B cell (primary cell): ENCODE results near the gene KIAA1217. TPM values are rescaled to one million over a fixed set of nuclear protein-coding genes. Genes with fewer than 3 reads are reported as not detected.

Experiments used
- ATAC-seq: fragments of 200-7000 bp; cut with Tn5 transposase; one replicate; pipeline ENCODE4 v1.10.0; 2021; ENCODE audit warnings: low read depth, mild to moderate bottlenecking, moderate number of reproducible peaks, moderate library complexity
- CTCF ChIA-PET: fragments of 350-600 bp; sonication (Branson Sonifier 250); formaldehyde crosslinking; loops from one replicate; lab custom pipeline; 2021; ENCODE audit warnings: antibody characterized with exemption, inconsistent platforms; lab: Charles Lee
- POLR2A ChIA-PET: fragments of 350-600 bp; sonication (Branson Sonifier 250); formaldehyde crosslinking; loops from one replicate; lab custom pipeline; 2021; ENCODE audit warnings: antibody characterized with exemption; lab: Charles Lee
- DNase-seq: peaks from one replicate; pipeline ENCODE4 v3.0.0; 2013
- H2AFZ ChIP-seq: 2 replicates; pipeline ENCODE4 v1.6.1; 2012; ENCODE audit warnings: mild to moderate bottlenecking, low read depth, low read length; ENCODE audit not compliant: insufficient read depth, poor library complexity, severe bottlenecking
- H3K27ac ChIP-seq, 2 donors: 1 replicate in 1 of 2; 2 replicates in 1 of 2; pipeline ENCODE4 v1.5.1; 2012 to 2013; ENCODE audit warnings: low read length in 2 of 2, mild to moderate bottlenecking in 2 of 2, moderate library complexity in 1 of 2
- H3K27me3 ChIP-seq, 4 experiments: fragments of 200-600 bp in 1 of 4; sonication (generic) in 1 of 4; replicated peaks in 1 of 4; 1 replicate in 2 of 4; 2 replicates in 2 of 4; pipeline versions ENCODE4 v1.6.1 to v1.7.0; 2013 to 2016; ENCODE audit warnings: low read length in 3 of 4, mild to moderate bottlenecking in 2 of 4, mixed read lengths in 1 of 4, moderate library complexity in 1 of 4; ENCODE audit not compliant: insufficient read depth in 4 of 4, control insufficient read depth in 3 of 4; ENCODE audit errors: control extremely low read depth in 1 of 4
- H3K36me3 ChIP-seq, 2 experiments: replicated peaks in 1 of 2; 1 replicate in 1 of 2; 2 replicates in 1 of 2; pipeline versions ENCODE4 v1.6.1 to v1.7.1; 2013; ENCODE audit warnings: low read length in 1 of 2; ENCODE audit not compliant: insufficient read depth in 2 of 2, control insufficient read depth in 1 of 2; ENCODE audit errors: control extremely low read depth in 1 of 2, extremely low read depth in 1 of 2
- H3K4me1 ChIP-seq, 2 donors: fragments of 200-600 bp in 1 of 2; sonication (generic) in 1 of 2; 1 replicate in 1 of 2; 2 replicates in 1 of 2; pipeline versions ENCODE4 v1.5.1 to v1.6.1; 2013 to 2017; ENCODE audit warnings: low read length in 2 of 2; ENCODE audit not compliant: control insufficient read depth in 2 of 2, insufficient read depth in 2 of 2
- H3K4me2 ChIP-seq: replicated peaks from 2 replicates; pipeline ENCODE3; 2012; ENCODE audit warnings: mild to moderate bottlenecking, low read depth, low read length; ENCODE audit not compliant: poor library complexity, severe bottlenecking
- H3K4me3 ChIP-seq, 5 experiments: fragments of 200-600 bp in 1 of 5; sonication (generic) in 1 of 5; 1 replicate in 3 of 5; 2 replicates in 2 of 5; pipeline versions ENCODE4 v1.5.1 to v1.7.0; 2011 to 2016; ENCODE audit warnings: low read length in 4 of 5, mild to moderate bottlenecking in 4 of 5, low read depth in 2 of 5, control low read depth in 1 of 5, moderate library complexity in 1 of 5; ENCODE audit not compliant: insufficient read depth in 1 of 5; ENCODE audit errors: control extremely low read depth in 1 of 5, extremely low read depth in 1 of 5
- H3K79me2 ChIP-seq: fragments of 200-600 bp; sonication (generic); one replicate; pipeline ENCODE4 v1.6.0; 2016; ENCODE audit warnings: low read length; ENCODE audit not compliant: control insufficient read depth, insufficient read depth
- H3K9ac ChIP-seq: fragments of 200-600 bp; sonication (generic); 2 replicates; pipeline ENCODE4 v1.6.1; 2017; ENCODE audit warnings: mild to moderate bottlenecking, low read length, moderate library complexity
- H3K9me3 ChIP-seq, 3 donors: one replicate each; pipeline versions ENCODE4 v1.6.1 to v1.7.1; 2013; ENCODE audit warnings: low read length in 2 of 3; ENCODE audit not compliant: control insufficient read depth in 2 of 3, insufficient read depth in 1 of 3; ENCODE audit errors: control extremely low read depth in 1 of 3
- H4K20me1 ChIP-seq: 2 replicates; pipeline ENCODE4 v1.6.0; 2012; ENCODE audit warnings: mild to moderate bottlenecking, low read length; ENCODE audit not compliant: insufficient read depth, control insufficient read depth, poor library complexity, severe bottlenecking
- H3K27ac Mint-ChIP-seq: one replicate; pipeline ENCODE4 v1.8.0; 2021; ENCODE audit warnings: mixed read lengths
- H3K27me3 Mint-ChIP-seq: one replicate; pipeline ENCODE4 v1.8.0; 2021; ENCODE audit warnings: mixed read lengths
- H3K4me1 Mint-ChIP-seq: one replicate; pipeline ENCODE4 v1.8.0; 2021; ENCODE audit warnings: mixed read lengths
- H3K4me3 Mint-ChIP-seq: one replicate; pipeline ENCODE4 v1.8.0; 2021; ENCODE audit warnings: mixed read lengths
- H3K9me3 Mint-ChIP-seq: one replicate; pipeline ENCODE4 v1.8.0; 2022; ENCODE audit warnings: mixed read lengths; ENCODE audit not compliant: insufficient read depth
- EZH2 ChIP-seq: IDR thresholded peaks from 2 replicates; pipeline ENCODE4 v1.6.1; 2012; ENCODE audit warnings: borderline replicate concordance, low read depth, mild to moderate bottlenecking, moderate library complexity, low read length; ENCODE audit not compliant: insufficient read depth, poor library complexity, severe bottlenecking
- WGBS: methylation state at CpG from one replicate; pipeline ENCODE4 v1.1.5; 2013; ENCODE audit warnings: missing lambda C conversion rate; ENCODE audit not compliant: insufficient coverage; 5-methylcytosine and 5-hydroxymethylcytosine counted together
- intact Hi-C: fragments of 100-400 bp; cut with micrococcal nuclease; formaldehyde crosslinking; loops from one replicate; pipeline ENCODE4 v1.10.0; 2022
- polyA plus RNA-seq: library from polyadenylated mRNA; depleted of rRNA; stranded (reverse); fragments of >200 nt; gene quantifications from 2 replicates; pipeline ENCODE4 v1.2.3, GENCODE V29; 2012
- total RNA-seq, 2 donors: library from RNA; stranded (reverse); fragments of 120-200 nt in 1 of 2; gene quantifications; 1 replicate in 1 of 2; 2 replicates in 1 of 2; pipeline versions ENCODE4 v1.2.3 to v1.2.4, GENCODE V29; 2013 to 2022
- TF ChIP-seq, protein P1 (sequence below): fragments of 200-600 bp; IDR thresholded peaks from one replicate; pipeline ENCODE4 v1.8.0; 2022; ENCODE audit warnings: antibody characterized with exemption, mild to moderate bottlenecking

KIAA1217 gene
- total and polyA plus RNA-seq, 2 donors (not counting 1 experiment from before 2014, with no cell fraction given) = 0.67 TPM; not detected in 1

DNA sequence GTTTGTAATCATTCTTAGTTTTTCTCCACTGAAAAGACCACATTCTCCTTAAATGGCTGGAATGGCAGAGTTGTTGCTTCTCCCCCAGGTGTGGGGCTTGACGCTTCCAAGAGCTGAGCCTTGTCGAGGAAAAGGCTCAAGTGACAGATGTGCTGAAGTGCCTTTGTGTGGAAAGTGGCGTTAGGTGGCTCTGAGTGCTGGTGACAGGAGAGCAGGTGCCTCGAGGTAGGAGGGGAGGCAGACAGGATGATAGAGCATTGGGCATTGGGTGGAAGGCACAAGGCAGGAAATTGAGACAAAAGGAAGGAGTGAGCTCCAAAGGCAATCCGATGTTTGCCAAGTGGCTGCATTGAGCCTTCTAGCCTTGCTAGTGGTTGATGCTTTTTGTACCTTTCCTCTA is 6.7 kb downstream of the KIAA1217 start:
- H3K4me2 ChIP-seq = no peak overlapping the region
- no peaks in the 10 kb centered on the region for H3K36me3 ChIP-seq
- Mint-ChIP-seq H3K27me3 (peaks cover 7% of the 10 kb centered on the region), H3K4me1 (no peaks in the 10 kb centered on the region), H3K27ac (no peak overlapping the region), H3K9me3 (no peaks in the 10 kb centered on the region), H3K4me3 (no peak overlapping the region)
- intact Hi-C loops = no loop called here
- no peak for TF ChIP-seq EZH2
- TF ChIP-seq, protein P1, sequence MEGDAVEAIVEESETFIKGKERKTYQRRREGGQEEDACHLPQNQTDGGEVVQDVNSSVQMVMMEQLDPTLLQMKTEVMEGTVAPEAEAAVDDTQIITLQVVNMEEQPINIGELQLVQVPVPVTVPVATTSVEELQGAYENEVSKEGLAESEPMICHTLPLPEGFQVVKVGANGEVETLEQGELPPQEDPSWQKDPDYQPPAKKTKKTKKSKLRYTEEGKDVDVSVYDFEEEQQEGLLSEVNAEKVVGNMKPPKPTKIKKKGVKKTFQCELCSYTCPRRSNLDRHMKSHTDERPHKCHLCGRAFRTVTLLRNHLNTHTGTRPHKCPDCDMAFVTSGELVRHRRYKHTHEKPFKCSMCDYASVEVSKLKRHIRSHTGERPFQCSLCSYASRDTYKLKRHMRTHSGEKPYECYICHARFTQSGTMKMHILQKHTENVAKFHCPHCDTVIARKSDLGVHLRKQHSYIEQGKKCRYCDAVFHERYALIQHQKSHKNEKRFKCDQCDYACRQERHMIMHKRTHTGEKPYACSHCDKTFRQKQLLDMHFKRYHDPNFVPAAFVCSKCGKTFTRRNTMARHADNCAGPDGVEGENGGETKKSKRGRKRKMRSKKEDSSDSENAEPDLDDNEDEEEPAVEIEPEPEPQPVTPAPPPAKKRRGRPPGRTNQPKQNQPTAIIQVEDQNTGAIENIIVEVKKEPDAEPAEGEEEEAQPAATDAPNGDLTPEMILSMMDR = no peak
- H3K4me1 ChIP-seq = no peaks in the 10 kb centered on the region
- H3K9me3 ChIP-seq = peaks cover 0 to 4% (median 0%) of the 10 kb centered on the region in 3 donors
- H3K79me2 ChIP-seq = no peaks in the 10 kb centered on the region
- ATAC-seq = no peak
- ChIA-PET CTCF (no interaction called here), POLR2A (no interaction called here)
- no peak overlapping the region for H3K4me3 ChIP-seq
- H2AFZ ChIP-seq = no peak overlapping the region
- H3K9ac ChIP-seq = no peak overlapping the region
- no peaks in the 10 kb centered on the region for H3K27me3 ChIP-seq
- no peak overlapping the region for H3K27ac ChIP-seq
- WGBS = 71% methylated on average over 4 of the region's 5 CpGs
- no peak for DNase-seq
- no peaks in the 10 kb centered on the region for H4K20me1 ChIP-seq

DNA sequence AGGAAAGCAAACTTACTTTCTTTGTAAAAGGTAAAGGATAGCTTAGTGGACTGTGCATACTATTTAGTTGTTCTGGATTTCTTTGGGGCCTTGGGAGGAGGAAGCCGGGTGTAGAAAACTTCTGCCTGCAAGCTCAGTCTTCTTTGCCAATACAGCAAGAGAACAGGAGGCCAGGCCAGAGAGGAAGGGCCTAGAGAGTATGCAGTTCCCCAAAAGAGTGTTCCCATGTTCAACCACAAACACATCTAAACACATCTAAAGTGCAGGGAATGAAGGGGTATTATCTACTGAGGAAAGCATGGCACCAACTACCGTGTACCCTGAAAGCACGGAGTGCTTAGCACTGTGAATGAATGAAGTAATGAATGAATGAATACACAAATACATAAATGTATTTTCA is 11.0 kb downstream of the KIAA1217 start:
- Mint-ChIP-seq H3K9me3 (no peaks in the 10 kb centered on the region), H3K27me3 (no peaks in the 10 kb centered on the region), H3K27ac (no peak overlapping the region), H3K4me3 (no peak overlapping the region), H3K4me1 (no peaks in the 10 kb centered on the region)
- TF ChIP-seq, protein P1 = no peak
- TF ChIP-seq EZH2 = no peak
- Histone ChIP-seq H3K4me1 (no peaks in the 10 kb centered on the region), H3K4me2 (no peak overlapping the region), H3K9ac (no peak overlapping the region), H2AFZ (no peak overlapping the region), H3K4me3 (no peak overlapping the region), H4K20me1 (no peaks in the 10 kb centered on the region), H3K9me3 (peaks cover 0 to 4% (median 0%) of the 10 kb centered on the region in 3 donors), H3K79me2 (no peaks in the 10 kb centered on the region), H3K27me3 (no peaks in the 10 kb centered on the region), H3K27ac (no peak overlapping the region), H3K36me3 (no peaks in the 10 kb centered on the region)
- CTCF ChIA-PET = interaction anchor here (0.5 kb wide), 1 partner anchor 1062 kb away, joined by 3 read pairs; no protein-coding TSS in a partner anchor
- DNase-seq = no peak
- WGBS = 67% methylated on average over 1 of the region's 3 CpGs
- POLR2A ChIA-PET = no interaction called here
- intact Hi-C loops = no loop called here
- no peak for ATAC-seq
